Measurements from ENCODE around the gene PRKCD.
"Not testable (repeated sequence)": the region's sequence is repeated elsewhere in the genome, so short reads cannot be mapped to it uniquely, and the experiment has no call there.

The PRKCD gene

GRCh38 chr3:53139906-53140846, 20.8 kb upstream of the PRKCD start:
- no peak for DNase-seq (ENCODE audit: low read depth in 1 of 2, low spot score in 1 of 2)

- no peak for DNase-seq (ENCODE audit: low read depth in 1 of 2, low spot score in 1 of 2)
Measured at GRCh38 chr3:53140847-53141845, 19.9 kb upstream of the PRKCD start.

DNA sequence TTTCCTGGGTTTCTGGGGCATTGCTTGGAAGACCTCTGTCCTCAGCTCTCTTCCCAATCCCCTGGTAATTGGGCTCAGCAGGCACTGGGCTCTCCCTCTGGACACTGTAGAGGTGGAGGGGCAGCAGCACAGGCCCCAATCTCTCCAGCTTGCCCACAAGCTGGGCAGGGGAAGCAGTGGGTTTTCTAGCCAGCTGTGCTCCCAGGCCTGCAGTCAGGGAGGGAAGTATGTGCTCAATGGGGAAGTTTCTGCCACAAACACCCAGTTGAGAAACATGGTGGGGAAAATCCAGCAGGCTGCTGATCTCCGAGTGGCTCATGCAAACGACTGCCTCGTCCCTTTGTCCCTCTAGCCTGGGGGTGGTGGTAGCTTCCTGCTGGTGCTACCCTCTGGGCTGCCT, 18.0 kb upstream of the PRKCD start:
- no peak for DNase-seq (ENCODE audit: low read depth in 1 of 2, low spot score in 1 of 2)

GRCh38 chr3:53144446-53144845, 16.6 kb upstream of the PRKCD start:
- DNase-seq (ENCODE audit: low read depth in 1 of 2, low spot score in 1 of 2) = no peak

GRCh38 chr3:53144862-53145712, 15.9 kb upstream of the PRKCD start:
- DNase-seq (ENCODE audit: low read depth in 1 of 2, low spot score in 1 of 2) = no peak

GRCh38 chr3:53145713-53146080, 15.3 kb upstream of the PRKCD start:
- no peak for DNase-seq (ENCODE audit: low read depth in 1 of 2, low spot score in 1 of 2)

- DNase-seq (ENCODE audit: low read depth in 1 of 2, low spot score in 1 of 2) = no peak
Measured at GRCh38 chr3:53146319-53146891, 14.6 kb upstream of the PRKCD start.

- no peak for DNase-seq (ENCODE audit: low read depth in 1 of 2, low spot score in 1 of 2)
Measured at GRCh38 chr3:53147151-53147902, 13.7 kb upstream of the PRKCD start.

GRCh38 chr3:53147903-53148400, 13.1 kb upstream of the PRKCD start:
- DNase-seq (ENCODE audit: low read depth in 1 of 2, low spot score in 1 of 2) = no peak

DNA sequence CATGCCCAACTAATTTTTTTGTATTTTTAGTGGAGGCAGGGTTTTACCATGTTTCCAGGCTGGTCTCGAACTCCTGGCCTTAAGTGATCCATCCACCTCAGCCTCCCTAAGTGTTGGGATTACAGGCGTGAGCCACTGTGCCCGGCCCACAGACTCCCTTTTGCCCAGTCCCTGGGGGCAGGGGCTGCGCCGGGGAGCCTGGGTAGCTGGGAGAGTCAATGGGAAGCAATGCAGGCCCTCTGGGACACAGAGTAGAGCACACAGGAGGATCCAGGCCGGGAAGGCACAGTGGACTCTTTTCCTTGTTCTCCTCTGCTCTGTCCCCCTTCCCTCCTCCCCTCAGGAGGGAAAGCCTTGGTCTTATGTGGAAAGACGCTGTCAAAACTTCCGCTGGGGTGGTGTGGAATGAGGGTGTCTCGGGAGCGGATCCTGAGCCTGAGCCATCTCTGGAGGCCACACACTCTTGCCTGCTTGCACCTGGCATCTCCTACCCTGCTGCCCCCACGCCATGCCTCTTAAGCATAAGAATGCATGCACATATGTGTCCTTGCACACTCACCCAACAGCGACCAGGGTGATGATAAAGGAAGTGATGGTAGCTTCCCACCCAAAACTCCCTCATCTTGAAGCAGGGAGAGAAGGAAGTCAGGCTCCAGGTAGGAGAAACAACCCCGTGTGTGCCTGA, 11.9 kb upstream of the PRKCD start:
- DNase-seq (ENCODE audit: low read depth in 1 of 2, low spot score in 1 of 2) = no peak

DNA sequence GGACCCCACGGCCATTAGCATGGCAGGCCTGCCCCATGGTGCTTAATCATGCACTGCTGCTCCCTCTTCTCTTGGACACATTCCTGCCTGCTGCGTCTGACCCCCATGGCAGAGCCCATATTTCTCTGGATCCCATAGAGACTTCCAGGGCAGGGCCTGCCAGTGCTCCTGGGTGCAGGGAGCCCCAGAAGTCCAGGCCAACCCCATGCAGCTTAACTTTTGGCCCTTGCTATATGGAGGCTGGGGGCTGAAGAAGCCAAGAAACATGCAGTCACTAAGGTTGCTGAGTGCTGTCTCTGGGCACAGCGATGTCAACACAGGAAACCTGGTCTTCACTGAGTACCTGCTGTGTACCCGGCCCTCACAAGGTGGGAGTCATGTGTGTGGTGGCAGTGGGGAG, 11.3 kb upstream of the PRKCD start:
- DNase-seq (ENCODE audit: low read depth in 1 of 2, low spot score in 1 of 2) = no peak

GRCh38 chr3:53150247-53151085, 10.5 kb upstream of the PRKCD start:
- no peak for DNase-seq (ENCODE audit: low read depth in 1 of 2, low spot score in 1 of 2)

DNA sequence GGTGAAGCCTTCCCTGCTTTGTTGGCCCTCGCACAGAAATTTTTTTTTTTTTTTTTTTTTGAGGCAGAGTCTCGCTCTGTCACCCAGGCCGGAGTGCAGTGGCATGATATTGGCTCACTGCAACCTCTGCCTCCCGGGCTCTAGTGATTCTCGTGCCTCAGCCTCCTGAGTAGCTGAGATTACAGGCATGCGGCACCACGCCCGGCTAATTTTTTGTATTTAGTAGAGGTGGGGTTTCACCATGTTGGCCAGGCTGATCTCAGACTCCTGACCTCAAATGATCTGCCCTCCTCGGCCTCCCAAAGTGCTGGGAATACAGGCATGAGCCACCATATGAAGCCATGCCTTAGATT, 9.9 kb upstream of the PRKCD start:
- DNase-seq (ENCODE audit: low read depth in 1 of 2, low spot score in 1 of 2) = not testable (repeated sequence)

DNA sequence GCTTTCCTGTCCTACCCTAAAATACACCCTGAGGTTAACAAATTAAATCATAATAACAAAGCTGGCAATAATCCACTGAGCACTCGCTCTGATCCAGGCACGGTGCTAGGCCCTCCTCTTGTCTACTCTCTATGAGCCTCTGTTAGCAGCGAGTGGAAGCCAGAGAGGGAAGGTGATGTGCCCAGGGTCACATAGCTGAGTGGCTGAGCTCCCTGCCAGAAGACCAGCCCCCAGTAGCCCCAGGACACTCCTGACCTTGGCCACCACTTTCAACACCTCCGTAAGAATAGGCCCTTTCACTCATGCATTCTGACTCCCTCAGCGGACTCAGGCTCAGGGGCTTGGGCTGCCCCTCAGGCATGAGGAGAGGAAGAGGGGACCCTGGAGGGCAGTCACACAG, 9.5 kb upstream of the PRKCD start:
- no peak for DNase-seq (ENCODE audit: low read depth in 1 of 2, low spot score in 1 of 2)

GRCh38 chr3:53151870-53152660, 8.9 kb upstream of the PRKCD start:
- DNase-seq (ENCODE audit: low read depth in 1 of 2, low spot score in 1 of 2) = no peak

- DNase-seq (ENCODE audit: low read depth in 1 of 2, low spot score in 1 of 2) = no peak
Measured at GRCh38 chr3:53153264-53153823, 7.7 kb upstream of the PRKCD start.

DNA sequence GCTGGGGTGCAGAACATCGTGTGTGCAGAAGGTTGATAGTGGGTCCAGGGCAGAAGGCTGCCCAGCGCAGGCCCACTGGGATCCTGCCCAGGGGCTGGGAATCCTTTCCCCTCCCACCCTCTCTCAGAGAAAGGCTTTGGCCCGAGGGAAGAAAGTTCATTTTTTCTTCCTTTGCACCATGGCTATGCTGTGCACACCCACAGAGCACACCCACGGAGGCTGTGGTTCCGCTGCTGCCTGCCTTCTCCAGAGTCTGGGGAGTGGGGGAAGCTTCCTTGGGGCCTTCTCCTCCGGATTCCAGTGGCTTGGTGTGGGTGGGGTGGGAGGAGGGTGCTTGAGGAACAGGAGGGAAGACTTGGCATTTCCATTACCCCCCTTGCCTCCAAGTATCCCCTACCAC, 7.0 kb upstream of the PRKCD start:
- no peak for DNase-seq (ENCODE audit: low read depth in 1 of 2, low spot score in 1 of 2)

Measured in stimulated activated CD4-positive, alpha-beta T cell treated with anti-CD3 and anti-CD28 coated beads, Interleukin-15, amount 100 ng/mL, for 1 hour (primary cell).